Measurements from ENCODE around the gene NAALADL2. TPM values are rescaled to one million over a fixed set of nuclear protein-coding genes. Genes with fewer than 3 reads are reported as not detected.

The NAALADL2 gene
- total and polyA plus RNA-seq, 2 of the 13 experiments (the other 11 are each of a cell fraction or from before 2014, with no cell fraction given), result 0.08 TPM; not detected in 1

- Histone ChIP-seq H2AFZ (ENCODE audit: low read length) (no peak overlapping the region), H4K20me1 (ENCODE audit: insufficient read depth, low read length) (no peaks in the 10 kb centered on the region), H3K4me1 (ENCODE audit: insufficient read depth, low read length) (no peaks in the 10 kb centered on the region), H3K4me3 (replicated peaks in 1 of 3; ENCODE audit: insufficient read depth in 1 of 3, low read depth in 2 of 3, low read length in 3 of 3) (no peak overlapping the region), H3K9me3 (ENCODE audit: low read length) (no peaks in the 10 kb centered on the region), H3K79me2 (ENCODE audit: insufficient read depth, low read length) (no peaks in the 10 kb centered on the region), H3K27me3 (ENCODE audit: control insufficient read depth in 1 of 2, insufficient read depth in 2 of 2, low read length in 2 of 2) (no peaks in the 10 kb centered on the region), H3K27ac (ENCODE audit: extremely low read length, insufficient read depth, low read length) (no peak overlapping the region), H3K4me2 (ENCODE audit: low read depth, low read length) (no peak overlapping the region), H3K36me3 (replicated peaks in 1 of 2; ENCODE audit: control insufficient read depth in 1 of 2, insufficient read depth in 2 of 2, low read length in 2 of 2) (no peaks in the 10 kb centered on the region), H3K9ac (ENCODE audit: insufficient read depth, low read depth, low read length) (no peak overlapping the region)
- FAIRE-seq, result no peak
- no peak for DNase-seq (ENCODE audit: low spot score)
- 0% methylated on average over 2 of the region's 2 CpGs for WGBS (ENCODE audit: low lambda C conversion rate)
- TF ChIP-seq CREB1 (IDR thresholded peaks at IDR 0.05), result no peak
- no peak for TF ChIP-seq CREB1 (CRISPR knock-in tag; IDR thresholded peaks at IDR 0.05)
- no peak for TF ChIP-seq MAFK (conservative IDR thresholded peaks at IDR 0.05 in 1 of 2, IDR thresholded peaks at IDR 0.05 in 1 of 2; ENCODE audit: low read length in 2 of 2)
- TF ChIP-seq SNRNP70 (IDR thresholded peaks at IDR 0.05; ENCODE audit: low read depth, low read length), result no peak
- TF ChIP-seq CHD2 (IDR thresholded peaks at IDR 0.05; ENCODE audit: low read depth, low read length), result no peak
- TF ChIP-seq ZNF558 (CRISPR knock-in tag; IDR thresholded peaks at IDR 0.05; ENCODE audit: borderline replicate concordance), result no peak
- no peak for TF ChIP-seq ZNF24 (IDR thresholded peaks at IDR 0.05)
- TF ChIP-seq ZNF589 (CRISPR knock-in tag; conservative IDR thresholded peaks at IDR 0.05), result no peak
- no TSS peak for BruUV-seq (replicated peaks)
- ATAC-seq, result no peak
- ChIA-PET CTCF (ENCODE audit: low intra/inter-chr PET ratio, low total read pairs) (no interaction called here), POLR2A (no interaction called here)
- in situ Hi-C loops (cut with HindIII; ENCODE audit: extremely low pct_ligation_motif_present, low pct_unique_long_range_greater_than_20kb) (no loop called here), intact Hi-C loops (cut with micrococcal nuclease; ENCODE audit: unreplicated experiment) (no loop called here)
Observed at GRCh38 chr3:175240921-175241320, 381.8 kb downstream of the NAALADL2 start.

- no peak for TF ChIP-seq PRMT3 (CRISPR knock-in tag; IDR thresholded peaks at IDR 0.05; ENCODE audit: borderline replicate concordance, low read depth)
- no peak for TF ChIP-seq ZNF256 (CRISPR knock-in tag; conservative IDR thresholded peaks at IDR 0.05)
- TF ChIP-seq HNRNPLL (IDR thresholded peaks at IDR 0.05; ENCODE audit: low read depth, low read length, poor library complexity, severe bottlenecking), result no peak
- TF ChIP-seq YY1 (IDR thresholded peaks at IDR 0.05; ENCODE audit: insufficient read depth, insufficient replicate concordance, low read depth, low read length), result no peak
- no peak for TF ChIP-seq ZNF703 (CRISPR knock-in tag; IDR thresholded peaks at IDR 0.05; ENCODE audit: borderline replicate concordance)
- no peak for TF ChIP-seq HNF4A (CRISPR knock-in tag; IDR thresholded peaks at IDR 0.05)
- no peak for TF ChIP-seq ZFP36 (IDR thresholded peaks at IDR 0.05; ENCODE audit: borderline replicate concordance, low read depth, low read length, partially characterized antibody)
- no peak for TF ChIP-seq SP1 (IDR thresholded peaks at IDR 0.05)
- no peak for TF ChIP-seq SP1 (CRISPR knock-in tag; IDR thresholded peaks at IDR 0.05)
- no peak for TF ChIP-seq GFI1 (CRISPR knock-in tag; IDR thresholded peaks at IDR 0.05; ENCODE audit: borderline replicate concordance)
- no peaks in the 10 kb centered on the region for H3K36me3 ChIP-seq (replicated peaks in 1 of 2; ENCODE audit: control insufficient read depth in 1 of 2, insufficient read depth in 2 of 2, low read length in 2 of 2)
- DNase-seq (ENCODE audit: low spot score) (no peak), FAIRE-seq (no peak), ATAC-seq (no peak)
- CTCF ChIA-PET (ENCODE audit: low intra/inter-chr PET ratio, low total read pairs), result no interaction called here
- intact Hi-C loops (cut with micrococcal nuclease; ENCODE audit: unreplicated experiment) (no loop called here), in situ Hi-C loops (cut with HindIII; ENCODE audit: extremely low pct_ligation_motif_present, low pct_unique_long_range_greater_than_20kb) (no loop called here)
- no peak overlapping the region for H3K27ac ChIP-seq (ENCODE audit: extremely low read length, insufficient read depth, low read length)
- no peaks in the 10 kb centered on the region for H3K9me3 ChIP-seq (ENCODE audit: low read length)
- no peaks in the 10 kb centered on the region for H4K20me1 ChIP-seq (ENCODE audit: insufficient read depth, low read length)
- no peak overlapping the region for H3K4me3 ChIP-seq (replicated peaks in 1 of 3; ENCODE audit: insufficient read depth in 1 of 3, low read depth in 2 of 3, low read length in 3 of 3)
- H3K27me3 ChIP-seq (ENCODE audit: control insufficient read depth in 1 of 2, insufficient read depth in 2 of 2, low read length in 2 of 2), result no peaks in the 10 kb centered on the region
- POLR2A ChIA-PET, result no interaction called here
- no peaks in the 10 kb centered on the region for H3K79me2 ChIP-seq (ENCODE audit: insufficient read depth, low read length)
- no peak overlapping the region for H3K4me2 ChIP-seq (ENCODE audit: low read depth, low read length)
- no TSS peak for BruUV-seq (replicated peaks)
- H3K9ac ChIP-seq (ENCODE audit: insufficient read depth, low read depth, low read length), result no peak overlapping the region
- H2AFZ ChIP-seq (ENCODE audit: low read length), result no peak overlapping the region
- WGBS (ENCODE audit: low lambda C conversion rate), result 24% methylated on average over 2 of the region's 2 CpGs
- no peaks in the 10 kb centered on the region for H3K4me1 ChIP-seq (ENCODE audit: insufficient read depth, low read length)
Observed at GRCh38 chr3:175242243-175242642, 383.1 kb downstream of the NAALADL2 start.
